Ascending aorta (tissue), 2 donors: Measurements from ENCODE around the gene DTHD1. TPM values are rescaled to one million over a fixed set of nuclear protein-coding genes. Genes with fewer than 3 reads are reported as not detected.

Experiments used
- DNase-seq, 2 donors: peaks; one replicate each; pipeline ENCODE4 v3.0.0-alpha.2; 2019; ENCODE audit warnings: low spot score in 2 of 2
- H3K27ac ChIP-seq, 2 donors: fragments of 200-600 bp; sonication (generic); one replicate each; pipeline ENCODE4 v1.5.1; 2016 to 2017; ENCODE audit warnings: mild to moderate bottlenecking in 1 of 2
- H3K27me3 ChIP-seq: fragments of 200-600 bp; sonication (generic); one replicate; pipeline ENCODE4 v1.5.1; 2017
- H3K36me3 ChIP-seq, 2 donors: fragments of 200-600 bp; sonication (generic); one replicate each; pipeline ENCODE4 v1.5.1; 2016
- H3K4me1 ChIP-seq, 2 donors: fragments of 200-600 bp; sonication (generic); one replicate each; pipeline ENCODE4 v1.5.1; 2016 to 2017; ENCODE audit warnings: mild to moderate bottlenecking in 1 of 2
- H3K4me3 ChIP-seq, 2 donors: fragments of 200-600 bp; sonication (generic); one replicate each; pipeline ENCODE4 v1.5.1; 2016 to 2017; ENCODE audit warnings: mild to moderate bottlenecking in 1 of 2
- H3K9me3 ChIP-seq, 2 donors: fragments of 200-600 bp; sonication (generic); one replicate each; pipeline ENCODE4 v1.5.1; 2016
- CTCF ChIP-seq, 3 experiments: fragments of 200-600 bp in 2 of 3; fragments of 450-650 bp in 1 of 3; sonication (generic) in 2 of 3; IDR thresholded peaks; one replicate each; pipeline ENCODE4 v1.5.1; 2016 to 2019; ENCODE audit warnings: antibody characterized with exemption in 3 of 3, mild to moderate bottlenecking in 1 of 3, moderate library complexity in 1 of 3
- intact Hi-C: fragments of 100-400 bp; cut with DNase I; formaldehyde crosslinking; loops from one replicate; pipeline ENCODE4 v1.15.1; 2023
- total RNA-seq: library from RNA; depleted of rRNA; stranded (reverse); fragments of >200 nt; gene quantifications from one replicate; pipeline ENCODE4 v1.1.0, GENCODE V29; 2016

DTHD1 gene
- total RNA-seq, 1 donor from 2014 or later, result not detected

- no peaks in the 10 kb centered on the region for H3K4me1 ChIP-seq
- H3K4me3 ChIP-seq, result no peak overlapping the region
- intact Hi-C loops, result no loop called here
These were observed 17.1 kb upstream of the DTHD1 start for GRCh38 chr4:36264207-36264826.

GRCh38 chr4:36267486-36268268 is 13.7 kb upstream of the DTHD1 start:
- H3K27ac ChIP-seq, result no peak overlapping the region
- no peak overlapping the region for H3K4me3 ChIP-seq
- no peak for DNase-seq
- H3K36me3 ChIP-seq, result no peaks in the 10 kb centered on the region
- H3K4me1 ChIP-seq, result no peaks in the 10 kb centered on the region
- no peak for TF ChIP-seq CTCF (IDR thresholded peaks at IDR 0.05)
- intact Hi-C loops, result no loop called here
- no peaks in the 10 kb centered on the region for H3K9me3 ChIP-seq
- H3K27me3 ChIP-seq, result no peaks in the 10 kb centered on the region

More at GRCh38 chr4:36264207-36264826, 17.1 kb upstream of the DTHD1 start:
- no peak for DNase-seq
- H3K36me3 ChIP-seq, result no peaks in the 10 kb centered on the region
- TF ChIP-seq CTCF (IDR thresholded peaks at IDR 0.05), result no peak
- no peak overlapping the region for H3K27ac ChIP-seq
- H3K27me3 ChIP-seq, result no peaks in the 10 kb centered on the region
- no peaks in the 10 kb centered on the region for H3K9me3 ChIP-seq

GRCh38 chr4:36269101-36269500 is 12.3 kb upstream of the DTHD1 start:
- Histone ChIP-seq H3K4me1 (no peaks in the 10 kb centered on the region), H3K9me3 (no peaks in the 10 kb centered on the region), H3K36me3 (no peaks in the 10 kb centered on the region), H3K27me3 (no peaks in the 10 kb centered on the region), H3K27ac (no peak overlapping the region), H3K4me3 (no peak overlapping the region)
- DNase-seq, result no peak
- intact Hi-C loops, result no loop called here
- no peak for TF ChIP-seq CTCF (IDR thresholded peaks at IDR 0.05)

GRCh38 chr4:36269533-36270173 is 11.8 kb upstream of the DTHD1 start:
- Histone ChIP-seq H3K36me3 (no peaks in the 10 kb centered on the region), H3K4me1 (no peaks in the 10 kb centered on the region), H3K27ac (no peak overlapping the region), H3K9me3 (no peaks in the 10 kb centered on the region), H3K27me3 (no peaks in the 10 kb centered on the region), H3K4me3 (no peak overlapping the region)
- no peak for TF ChIP-seq CTCF (IDR thresholded peaks at IDR 0.05)
- no peak for DNase-seq
- intact Hi-C loops, result no loop called here

- intact Hi-C loops, result no loop called here
- no peak for DNase-seq
- Histone ChIP-seq H3K36me3 (no peaks in the 10 kb centered on the region), H3K9me3 (no peaks in the 10 kb centered on the region), H3K4me1 (no peaks in the 10 kb centered on the region), H3K27ac (no peak overlapping the region), H3K27me3 (no peaks in the 10 kb centered on the region), H3K4me3 (no peak overlapping the region)
- TF ChIP-seq CTCF (IDR thresholded peaks at IDR 0.05), result no peak
These were observed 8.1 kb upstream of the DTHD1 start for GRCh38 chr4:36273276-36273675.
